Brain microvascular endothelial cell (primary cell): ENCODE results near the gene URGCP.

Experiments
- DNase-seq: peaks from one replicate; pipeline ENCODE4 v3.0.0-alpha.2; 2020
- H3K27ac ChIP-seq: fragments of 250-450 bp; sonication (Bioruptor Pico); 2 replicates; pipeline ENCODE4 v1.5.1; 2020; ENCODE audit warnings: mild to moderate bottlenecking, moderate library complexity
- H3K27me3 ChIP-seq: fragments of 250-450 bp; sonication (Bioruptor Pico); replicated peaks from 2 replicates; pipeline ENCODE4 v1.5.1; 2020; ENCODE audit warnings: mild to moderate bottlenecking
- H3K36me3 ChIP-seq: fragments of 250-450 bp; sonication (Bioruptor Pico); replicated peaks from 2 replicates; pipeline ENCODE4 v1.5.1; 2020; ENCODE audit warnings: mild to moderate bottlenecking
- H3K4me3 ChIP-seq: 2 replicates; pipeline ENCODE4 v1.5.1; 2011; ENCODE audit warnings: low read depth, mild to moderate bottlenecking, control low read depth, low read length, moderate library complexity
- in situ Hi-C: cut with HindIII; loops from 2 replicates; pipeline ENCODE4 v1.10.0; 2017; ENCODE audit warnings: low sequenced_read_pairs, low pct_ligation_motif_present
- TF ChIP-seq, protein P1 (sequence below): IDR thresholded peaks from 2 replicates; pipeline ENCODE4 v1.5.1; 2011; ENCODE audit warnings: low read depth, mild to moderate bottlenecking, moderate library complexity, low read length, control low read depth, inconsistent platforms; ENCODE audit errors: missing control alignments

URGCP gene, protein sequence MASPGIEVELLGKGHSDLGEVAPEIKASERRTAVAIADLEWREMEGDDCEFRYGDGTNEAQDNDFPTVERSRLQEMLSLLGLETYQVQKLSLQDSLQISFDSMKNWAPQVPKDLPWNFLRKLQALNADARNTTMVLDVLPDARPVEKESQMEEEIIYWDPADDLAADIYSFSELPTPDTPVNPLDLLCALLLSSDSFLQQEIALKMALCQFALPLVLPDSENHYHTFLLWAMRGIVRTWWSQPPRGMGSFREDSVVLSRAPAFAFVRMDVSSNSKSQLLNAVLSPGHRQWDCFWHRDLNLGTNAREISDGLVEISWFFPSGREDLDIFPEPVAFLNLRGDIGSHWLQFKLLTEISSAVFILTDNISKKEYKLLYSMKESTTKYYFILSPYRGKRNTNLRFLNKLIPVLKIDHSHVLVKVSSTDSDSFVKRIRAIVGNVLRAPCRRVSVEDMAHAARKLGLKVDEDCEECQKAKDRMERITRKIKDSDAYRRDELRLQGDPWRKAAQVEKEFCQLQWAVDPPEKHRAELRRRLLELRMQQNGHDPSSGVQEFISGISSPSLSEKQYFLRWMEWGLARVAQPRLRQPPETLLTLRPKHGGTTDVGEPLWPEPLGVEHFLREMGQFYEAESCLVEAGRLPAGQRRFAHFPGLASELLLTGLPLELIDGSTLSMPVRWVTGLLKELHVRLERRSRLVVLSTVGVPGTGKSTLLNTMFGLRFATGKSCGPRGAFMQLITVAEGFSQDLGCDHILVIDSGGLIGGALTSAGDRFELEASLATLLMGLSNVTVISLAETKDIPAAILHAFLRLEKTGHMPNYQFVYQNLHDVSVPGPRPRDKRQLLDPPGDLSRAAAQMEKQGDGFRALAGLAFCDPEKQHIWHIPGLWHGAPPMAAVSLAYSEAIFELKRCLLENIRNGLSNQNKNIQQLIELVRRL

DNA sequence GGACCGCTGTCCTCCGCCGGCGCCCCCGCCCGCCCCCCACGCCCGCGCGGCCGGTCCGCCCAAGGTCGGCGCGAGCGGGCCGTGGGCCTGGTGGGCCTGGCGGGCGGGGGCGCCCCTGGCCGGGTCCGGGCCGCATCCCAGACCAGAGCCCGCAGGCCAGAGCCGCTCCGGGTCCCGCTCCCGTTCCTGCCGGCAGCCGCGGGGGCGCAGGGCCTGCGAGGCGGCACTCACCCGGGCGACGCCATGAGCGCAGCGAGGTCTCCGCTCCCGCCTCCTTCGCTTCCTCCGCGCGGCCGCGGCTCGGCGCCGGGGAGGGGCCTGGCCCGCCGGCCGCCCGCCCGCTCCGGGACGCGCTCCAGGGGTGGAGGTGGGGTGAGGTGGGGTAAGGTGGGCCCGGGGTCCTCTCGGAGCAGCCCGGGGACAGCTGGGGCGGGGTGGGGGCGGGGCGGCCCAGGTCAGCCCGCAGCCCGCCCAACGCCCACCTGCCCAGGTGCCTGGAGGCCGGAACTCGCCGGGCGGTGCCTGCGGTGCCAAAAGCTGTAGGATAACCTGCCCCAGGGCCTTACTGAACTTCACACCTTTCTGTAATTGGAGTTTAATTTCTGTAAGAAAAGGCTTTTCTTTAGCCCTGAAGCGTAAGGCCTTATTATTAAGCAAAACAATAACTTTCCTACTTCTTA, at the start of gene URGCP:
Gene URGCP (minus strand): TSS at position 266 of the 680 bp plus-strand sequence. CDS start 21 bp downstream, at position 245.
- DNase-seq = no peak
- in situ Hi-C loops = no loop called here
- TF ChIP-seq, protein P1, sequence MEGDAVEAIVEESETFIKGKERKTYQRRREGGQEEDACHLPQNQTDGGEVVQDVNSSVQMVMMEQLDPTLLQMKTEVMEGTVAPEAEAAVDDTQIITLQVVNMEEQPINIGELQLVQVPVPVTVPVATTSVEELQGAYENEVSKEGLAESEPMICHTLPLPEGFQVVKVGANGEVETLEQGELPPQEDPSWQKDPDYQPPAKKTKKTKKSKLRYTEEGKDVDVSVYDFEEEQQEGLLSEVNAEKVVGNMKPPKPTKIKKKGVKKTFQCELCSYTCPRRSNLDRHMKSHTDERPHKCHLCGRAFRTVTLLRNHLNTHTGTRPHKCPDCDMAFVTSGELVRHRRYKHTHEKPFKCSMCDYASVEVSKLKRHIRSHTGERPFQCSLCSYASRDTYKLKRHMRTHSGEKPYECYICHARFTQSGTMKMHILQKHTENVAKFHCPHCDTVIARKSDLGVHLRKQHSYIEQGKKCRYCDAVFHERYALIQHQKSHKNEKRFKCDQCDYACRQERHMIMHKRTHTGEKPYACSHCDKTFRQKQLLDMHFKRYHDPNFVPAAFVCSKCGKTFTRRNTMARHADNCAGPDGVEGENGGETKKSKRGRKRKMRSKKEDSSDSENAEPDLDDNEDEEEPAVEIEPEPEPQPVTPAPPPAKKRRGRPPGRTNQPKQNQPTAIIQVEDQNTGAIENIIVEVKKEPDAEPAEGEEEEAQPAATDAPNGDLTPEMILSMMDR = no peak
- Histone ChIP-seq H3K27me3 (no peaks in the 10 kb centered on the region), H3K36me3 (no peaks in the 10 kb centered on the region), H3K4me3 (peak within 1 kb of the TSS; percentile 73), H3K27ac (peak within 1 kb of the TSS; percentile 64)

DNA sequence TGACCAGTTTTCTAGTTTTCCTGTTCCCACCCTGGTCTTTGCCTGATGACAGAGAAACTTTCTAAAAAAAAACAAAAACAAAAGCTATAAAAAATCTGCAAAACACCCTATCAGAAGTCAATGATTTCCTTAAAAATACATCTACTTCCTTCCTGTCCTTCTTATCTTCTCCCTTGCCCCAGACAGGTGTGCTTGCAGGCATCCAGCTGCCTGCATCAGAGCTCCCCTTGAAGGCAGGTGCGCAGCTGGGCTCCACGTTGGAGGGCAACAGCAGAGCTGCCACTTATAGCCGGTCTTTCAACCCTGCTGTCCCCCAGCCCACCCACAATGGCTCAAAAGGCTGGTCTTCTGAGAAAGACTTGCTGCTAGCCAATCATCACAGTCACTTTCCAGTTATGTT, 49.6 kb upstream of the URGCP start:
- no peak overlapping the region for H3K4me3 ChIP-seq
- in situ Hi-C loops = no loop called here
- H3K27ac ChIP-seq = no peak overlapping the region
- no peaks in the 10 kb centered on the region for H3K36me3 ChIP-seq
- TF ChIP-seq, protein P1 = no peak
- no peaks in the 10 kb centered on the region for H3K27me3 ChIP-seq
- DNase-seq = no peak

DNA sequence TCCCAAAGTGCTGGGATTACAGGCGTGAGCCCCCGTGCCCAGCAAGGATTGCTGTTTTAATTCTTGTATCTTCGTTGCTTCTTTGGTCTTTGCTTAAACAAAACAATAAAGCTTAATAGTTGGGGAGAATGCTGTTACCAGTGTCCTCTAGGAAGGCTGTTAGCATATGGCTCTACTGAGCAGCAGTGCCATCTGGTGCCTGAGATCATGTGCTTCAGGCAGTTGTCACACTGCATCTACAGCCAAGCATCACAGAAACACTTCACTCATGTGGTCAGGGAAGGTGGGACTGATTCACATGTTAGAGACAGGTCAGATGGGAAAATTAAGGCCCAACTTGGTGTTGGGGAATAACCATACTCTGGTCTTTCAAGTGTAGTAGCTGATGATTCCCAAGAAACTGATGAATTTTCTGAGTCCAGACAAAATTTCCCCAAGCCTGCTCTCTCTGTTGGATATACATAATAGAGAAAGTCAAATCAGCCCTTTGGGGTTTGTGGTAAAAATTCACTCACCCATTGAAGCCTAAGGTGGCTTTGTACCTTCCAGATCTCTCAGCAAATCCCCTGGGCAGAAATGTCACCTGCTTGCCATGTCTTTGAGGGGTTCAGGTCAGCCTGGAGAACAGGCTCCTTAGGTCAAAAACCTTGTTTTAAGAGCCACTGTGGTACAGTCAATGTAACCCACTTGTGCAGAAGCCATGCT, 48.3 kb upstream of the URGCP start:
- Histone ChIP-seq H3K36me3 (no peaks in the 10 kb centered on the region), H3K4me3 (no peak overlapping the region), H3K27ac (no peak overlapping the region), H3K27me3 (no peaks in the 10 kb centered on the region)
- in situ Hi-C loops = no loop called here
- TF ChIP-seq, protein P1 = peak; percentile 78
- DNase-seq = peak; percentile 74

DNA sequence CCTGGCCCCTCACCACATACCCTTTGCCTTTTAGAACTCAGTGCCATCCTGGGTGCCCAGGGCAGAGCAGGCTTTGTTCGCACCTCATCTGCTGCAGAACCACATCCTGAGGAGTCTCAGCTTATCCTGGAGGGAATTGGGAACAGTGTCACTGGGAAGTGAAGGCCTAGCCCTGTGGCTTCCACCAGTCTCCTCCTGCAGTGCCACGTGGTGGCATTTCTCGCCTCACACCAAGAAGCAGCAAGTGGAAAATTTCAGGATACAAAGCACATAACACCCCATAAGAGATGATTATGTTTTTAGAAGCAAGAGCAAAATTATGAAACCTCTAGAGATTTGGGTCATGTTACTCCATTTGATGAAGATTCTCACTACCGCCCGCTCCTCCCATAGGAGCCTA, 46.7 kb upstream of the URGCP start:
- no peak for DNase-seq
- TF ChIP-seq, protein P1 = no peak
- in situ Hi-C loops = no loop called here
- no peak overlapping the region for H3K27ac ChIP-seq
- H3K4me3 ChIP-seq = no peak overlapping the region
- H3K27me3 ChIP-seq = no peaks in the 10 kb centered on the region
- no peaks in the 10 kb centered on the region for H3K36me3 ChIP-seq

DNA sequence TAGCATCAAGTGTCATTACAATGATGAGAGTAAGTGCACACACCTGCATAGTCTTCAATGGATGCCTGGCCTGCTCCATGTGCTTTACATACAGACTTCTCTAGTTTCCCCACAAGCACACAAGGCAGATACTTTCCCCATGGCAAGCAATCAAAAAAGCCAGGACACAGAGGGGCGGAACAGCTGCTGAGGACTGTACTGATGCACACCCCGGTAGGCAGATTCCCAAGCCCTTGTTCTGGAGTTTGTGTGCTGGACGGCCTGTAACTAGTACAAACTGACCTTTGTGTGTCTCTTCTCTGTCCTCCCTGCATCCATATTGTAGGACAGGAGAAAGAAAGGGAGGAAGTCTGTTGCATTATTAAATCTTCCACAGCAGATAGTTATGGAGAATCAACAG, 45.6 kb upstream of the URGCP start:
- DNase-seq = no peak
- Histone ChIP-seq H3K27me3 (no peaks in the 10 kb centered on the region), H3K4me3 (no peak overlapping the region), H3K36me3 (no peaks in the 10 kb centered on the region), H3K27ac (no peak overlapping the region)
- TF ChIP-seq, protein P1 = no peak
- in situ Hi-C loops = no loop called here
